PC-9 (cell line): ENCODE data around the gene DISC1. TPM values are rescaled to one million over a fixed set of nuclear protein-coding genes. Genes with fewer than 3 reads are reported as not detected.

ENCODE experiments used
- BruUV-seq: library from RNA; stranded (reverse); fragments of 400-500 nt; replicated peaks from 2 replicates; lab custom pipeline; 2021; lab: Mats Ljungman, UMichigan
- CTCF ChIA-PET: fragments of 300-600 bp; sonication (Branson Sonifier 250); formaldehyde crosslinking; loops from one replicate; lab custom pipeline; 2022; ENCODE audit warnings: antibody characterized with exemption; lab: Charles Lee
- POLR2A ChIA-PET: fragments of 300-600 bp; sonication (Branson Sonifier 250); formaldehyde crosslinking; loops from one replicate; lab custom pipeline; 2022; ENCODE audit warnings: antibody characterized with exemption; ENCODE audit not compliant: unreplicated experiment; lab: Charles Lee
- DNase-seq, 2 experiments: peaks; one replicate each; pipeline versions ENCODE4 v3.0.0 to v3.0.0-alpha.2; 2015 to 2022; ENCODE audit warnings: mixed read lengths in 1 of 2
- H2AFZ ChIP-seq: fragments of 200-600 bp; sonication (generic); 2 replicates; pipeline ENCODE4 v1.8.1; 2017; ENCODE audit warnings: antibody characterized with exemption
- H3F3A ChIP-seq: fragments of 200-600 bp; sonication (generic); 2 replicates; pipeline ENCODE4 v1.8.1; 2017; ENCODE audit warnings: antibody characterized with exemption, mild to moderate bottlenecking, low read depth; ENCODE audit not compliant: insufficient read depth
- H3K27ac ChIP-seq: fragments of 200-600 bp; sonication (generic); 2 replicates; pipeline ENCODE4 v1.6.1; 2016; ENCODE audit warnings: mixed run types
- H3K27me3 ChIP-seq: fragments of 200-600 bp; sonication (generic); 2 replicates; pipeline ENCODE4 v1.6.1; 2016; ENCODE audit warnings: low read depth, mixed run types; ENCODE audit not compliant: insufficient read depth
- H3K36me3 ChIP-seq: fragments of 200-600 bp; sonication (generic); 2 replicates; pipeline ENCODE4 v1.6.1; 2016; ENCODE audit warnings: low read depth, mixed run types
- H3K4me1 ChIP-seq: fragments of 200-600 bp; sonication (generic); replicated peaks from 2 replicates; pipeline ENCODE4 v1.6.1; 2016; ENCODE audit warnings: mixed run types; ENCODE audit not compliant: insufficient read depth
- H3K4me2 ChIP-seq: fragments of 200-600 bp; sonication (generic); 2 replicates; pipeline ENCODE4 v1.6.1; 2017; ENCODE audit warnings: mixed run types
- H3K4me3 ChIP-seq: fragments of 200-600 bp; sonication (generic); 2 replicates; pipeline ENCODE4 v1.6.1; 2016; ENCODE audit warnings: mixed run types
- H3K79me2 ChIP-seq: fragments of 200-600 bp; sonication (generic); 2 replicates; pipeline ENCODE4 v1.6.1; 2017; ENCODE audit warnings: low read depth, mixed run types
- H3K9me2 ChIP-seq: fragments of 200-600 bp; sonication (generic); 2 replicates; pipeline ENCODE4 v1.8.1; 2017; ENCODE audit warnings: mild to moderate bottlenecking; ENCODE audit not compliant: insufficient read depth
- H3K9me3 ChIP-seq: fragments of 200-600 bp; sonication (generic); 2 replicates; pipeline ENCODE4 v1.8.1; 2016; ENCODE audit warnings: low read depth; ENCODE audit not compliant: insufficient read depth
- H4K20me1 ChIP-seq: fragments of 200-600 bp; sonication (generic); 2 replicates; pipeline ENCODE4 v1.8.1; 2017; ENCODE audit not compliant: insufficient read depth
- EZH2 ChIP-seq: fragments of 200-600 bp; sonication (generic); IDR thresholded peaks from 2 replicates; pipeline ENCODE4 v1.8.0; 2017; ENCODE audit warnings: antibody characterized with exemption, low read depth
- intact Hi-C: fragments of 100-400 bp; cut with micrococcal nuclease; formaldehyde crosslinking; loops from one replicate; pipeline ENCODE4 v1.10.0; 2022; ENCODE audit not compliant: unreplicated experiment
- total RNA-seq: library from RNA; stranded (reverse); gene quantifications from 2 replicates; pipeline ENCODE4 v1.2.3, GENCODE V29; 2021
- TF ChIP-seq, protein P1 (sequence below): fragments of 200-600 bp; sonication (generic); conservative IDR thresholded peaks from 2 replicates; pipeline ENCODE4 v1.6.1; 2017; ENCODE audit warnings: mixed run types, antibody characterized with exemption, mild to moderate bottlenecking, moderate library complexity

The DISC1 gene
- total RNA-seq, 1 experiment from 2014 or later: 7.4 TPM

DNA sequence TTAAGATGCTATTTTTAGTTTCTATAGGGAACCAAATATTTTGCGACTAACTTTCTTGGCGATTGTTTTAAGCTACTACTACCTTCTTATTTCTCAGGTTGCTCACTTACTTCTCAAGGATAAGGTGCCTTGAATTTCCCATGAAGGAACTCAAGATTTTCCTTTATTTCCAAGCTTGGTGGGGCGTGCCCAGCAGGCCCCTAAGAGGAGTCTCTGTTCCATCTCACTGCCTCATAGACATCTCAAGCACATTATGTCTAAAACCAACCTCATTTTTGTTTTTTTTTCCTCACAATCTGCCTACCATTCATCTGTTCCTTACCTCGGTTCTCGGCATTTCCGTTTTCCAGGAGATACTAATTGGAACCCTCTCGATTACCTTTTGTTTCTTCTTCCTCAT, 421.9 kb downstream of the DISC1 start:
- ChIA-PET CTCF (no interaction called here), POLR2A (interaction anchor here (0.7 kb wide), 1 partner anchor 117 kb away, joined by 10 read pairs; no protein-coding TSS in a partner anchor)
- Histone ChIP-seq H4K20me1 (no peaks in the 10 kb centered on the region), H3K9me3 (no peaks in the 10 kb centered on the region), H3K4me1 (no peaks in the 10 kb centered on the region), H3K27me3 (no peaks in the 10 kb centered on the region), H3K36me3 (no peaks in the 10 kb centered on the region), H3K4me3 (no peak overlapping the region), H2AFZ (no peak overlapping the region), H3K79me2 (no peaks in the 10 kb centered on the region), H3K9me2 (no peaks in the 10 kb centered on the region), H3K4me2 (no peak overlapping the region), H3F3A (no peaks in the 10 kb centered on the region), H3K27ac (no peak overlapping the region)
- no TSS peak for BruUV-seq
- DNase-seq: no peak
- TF ChIP-seq, protein P1, sequence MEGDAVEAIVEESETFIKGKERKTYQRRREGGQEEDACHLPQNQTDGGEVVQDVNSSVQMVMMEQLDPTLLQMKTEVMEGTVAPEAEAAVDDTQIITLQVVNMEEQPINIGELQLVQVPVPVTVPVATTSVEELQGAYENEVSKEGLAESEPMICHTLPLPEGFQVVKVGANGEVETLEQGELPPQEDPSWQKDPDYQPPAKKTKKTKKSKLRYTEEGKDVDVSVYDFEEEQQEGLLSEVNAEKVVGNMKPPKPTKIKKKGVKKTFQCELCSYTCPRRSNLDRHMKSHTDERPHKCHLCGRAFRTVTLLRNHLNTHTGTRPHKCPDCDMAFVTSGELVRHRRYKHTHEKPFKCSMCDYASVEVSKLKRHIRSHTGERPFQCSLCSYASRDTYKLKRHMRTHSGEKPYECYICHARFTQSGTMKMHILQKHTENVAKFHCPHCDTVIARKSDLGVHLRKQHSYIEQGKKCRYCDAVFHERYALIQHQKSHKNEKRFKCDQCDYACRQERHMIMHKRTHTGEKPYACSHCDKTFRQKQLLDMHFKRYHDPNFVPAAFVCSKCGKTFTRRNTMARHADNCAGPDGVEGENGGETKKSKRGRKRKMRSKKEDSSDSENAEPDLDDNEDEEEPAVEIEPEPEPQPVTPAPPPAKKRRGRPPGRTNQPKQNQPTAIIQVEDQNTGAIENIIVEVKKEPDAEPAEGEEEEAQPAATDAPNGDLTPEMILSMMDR: no peak
- no peak for TF ChIP-seq EZH2
- intact Hi-C loops: no loop called here

DNA sequence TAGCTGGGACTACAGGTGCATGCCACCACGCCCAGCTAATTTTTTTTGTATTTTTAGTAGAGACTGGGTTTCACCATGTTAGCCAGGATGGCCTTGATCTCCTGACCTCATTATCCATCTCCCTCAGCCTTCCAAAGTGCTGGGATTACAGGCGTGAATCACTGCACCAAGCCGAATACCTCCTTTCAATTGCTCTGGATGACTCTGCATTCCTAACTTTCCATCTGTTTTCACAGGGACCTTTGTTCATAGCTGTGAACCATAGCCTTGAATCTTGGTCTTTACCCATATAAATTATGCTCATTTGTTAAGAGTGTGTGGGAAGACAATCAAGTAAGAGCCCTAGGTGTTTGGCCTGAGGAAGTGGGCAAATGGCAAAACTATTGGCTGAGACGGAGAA, 422.7 kb downstream of the DISC1 start:
- no peak for DNase-seq
- no peaks in the 10 kb centered on the region for H3K9me2 ChIP-seq
- H3F3A ChIP-seq: no peaks in the 10 kb centered on the region
- H2AFZ ChIP-seq: no peak overlapping the region
- intact Hi-C loops: no loop called here
- TF ChIP-seq, protein P1: no peak
- TF ChIP-seq EZH2: no peak
- no peaks in the 10 kb centered on the region for H3K36me3 ChIP-seq
- no peak overlapping the region for H3K4me2 ChIP-seq
- ChIA-PET POLR2A (no interaction called here), CTCF (no interaction called here)
- H3K79me2 ChIP-seq: no peaks in the 10 kb centered on the region
- H3K4me3 ChIP-seq: no peak overlapping the region
- no peaks in the 10 kb centered on the region for H4K20me1 ChIP-seq
- no peak overlapping the region for H3K27ac ChIP-seq
- no peaks in the 10 kb centered on the region for H3K9me3 ChIP-seq
- BruUV-seq: no TSS peak
- H3K27me3 ChIP-seq: no peaks in the 10 kb centered on the region
- H3K4me1 ChIP-seq: no peaks in the 10 kb centered on the region

GRCh38 chr1:232057217-232057895, 430.8 kb downstream of the DISC1 start:
- Histone ChIP-seq H4K20me1 (no peaks in the 10 kb centered on the region), H3K4me3 (no peak overlapping the region), H3K27ac (no peak overlapping the region), H2AFZ (no peak overlapping the region), H3K79me2 (no peaks in the 10 kb centered on the region), H3K9me3 (no peaks in the 10 kb centered on the region), H3F3A (no peaks in the 10 kb centered on the region), H3K36me3 (no peaks in the 10 kb centered on the region), H3K27me3 (peaks cover 46% of the 10 kb centered on the region), H3K4me1 (no peaks in the 10 kb centered on the region), H3K9me2 (no peaks in the 10 kb centered on the region; the same call in 1 of the 2 replicates), H3K4me2 (no peak overlapping the region)
- ChIA-PET CTCF (no interaction called here), POLR2A (no interaction called here)
- BruUV-seq: no TSS peak
- intact Hi-C loops: no loop called here
- no peak for DNase-seq
- TF ChIP-seq EZH2: no peak
- TF ChIP-seq, protein P1: no peak
